KMS-11 (cell line): ENCODE measurements around the gene PFKFB2.

Experiments used
- H2AFZ ChIP-seq: fragments of 200-600 bp; sonication (generic); 2 replicates; pipeline ENCODE4 v1.6.1; 2016; ENCODE audit warnings: antibody characterized with exemption, mixed run types, low read depth
- H3K27ac ChIP-seq: fragments of 200-600 bp; sonication (generic); 2 replicates; pipeline ENCODE4 v1.6.1; 2016; ENCODE audit warnings: mild to moderate bottlenecking, mixed run types
- H3K27me3 ChIP-seq: fragments of 200-600 bp; sonication (generic); 2 replicates; pipeline ENCODE4 v1.6.1; 2017; ENCODE audit warnings: mild to moderate bottlenecking, low read depth, mixed run types, moderate library complexity; ENCODE audit not compliant: insufficient read depth
- H3K36me3 ChIP-seq: fragments of 200-600 bp; sonication (generic); 2 replicates; pipeline ENCODE4 v1.6.1; 2017; ENCODE audit warnings: mild to moderate bottlenecking, mixed run types; ENCODE audit not compliant: insufficient read depth
- H3K4me1 ChIP-seq: fragments of 200-600 bp; sonication (generic); 2 replicates; pipeline ENCODE4 v1.6.1; 2016; ENCODE audit warnings: mild to moderate bottlenecking, low read depth, mixed run types; ENCODE audit not compliant: poor library complexity, severe bottlenecking
- H3K4me2 ChIP-seq: fragments of 200-600 bp; sonication (generic); 2 replicates; pipeline ENCODE4 v1.7.0; 2016; ENCODE audit warnings: mild to moderate bottlenecking, mixed run types
- H3K4me3 ChIP-seq: fragments of 200-600 bp; sonication (generic); IDR thresholded peaks from 2 replicates; pipeline ENCODE4 v1.6.1; 2017; ENCODE audit warnings: low read depth, low read length, mixed read lengths; ENCODE audit not compliant: insufficient read depth
- H3K79me2 ChIP-seq: fragments of 200-600 bp; sonication (generic); 2 replicates; pipeline ENCODE4 v1.6.1; 2016; ENCODE audit warnings: low read depth, mixed run types; ENCODE audit not compliant: insufficient read depth
- H3K9ac ChIP-seq: fragments of 200-600 bp; sonication (generic); 2 replicates; pipeline ENCODE4 v1.6.1; 2016; ENCODE audit warnings: mild to moderate bottlenecking, mixed run types
- H4K20me1 ChIP-seq: fragments of 200-600 bp; sonication (generic); 2 replicates; pipeline ENCODE4 v1.6.1; 2016; ENCODE audit warnings: mild to moderate bottlenecking, mixed run types; ENCODE audit not compliant: insufficient read depth
- CTCF ChIP-seq: fragments of 200-600 bp; sonication (generic); conservative IDR thresholded peaks from 2 replicates; pipeline ENCODE4 v1.6.1; 2017; ENCODE audit warnings: low read depth, mild to moderate bottlenecking, antibody characterized with exemption, low read length, moderate library complexity, mixed read lengths

PFKFB2 gene

GRCh38 chr1:207007352-207008033, 45.6 kb upstream of the PFKFB2 start:
- H3K4me3 ChIP-seq, result no peak overlapping the region
- H3K27ac ChIP-seq, result no peak overlapping the region
- H3K4me1 ChIP-seq, result no peaks in the 10 kb centered on the region

DNA sequence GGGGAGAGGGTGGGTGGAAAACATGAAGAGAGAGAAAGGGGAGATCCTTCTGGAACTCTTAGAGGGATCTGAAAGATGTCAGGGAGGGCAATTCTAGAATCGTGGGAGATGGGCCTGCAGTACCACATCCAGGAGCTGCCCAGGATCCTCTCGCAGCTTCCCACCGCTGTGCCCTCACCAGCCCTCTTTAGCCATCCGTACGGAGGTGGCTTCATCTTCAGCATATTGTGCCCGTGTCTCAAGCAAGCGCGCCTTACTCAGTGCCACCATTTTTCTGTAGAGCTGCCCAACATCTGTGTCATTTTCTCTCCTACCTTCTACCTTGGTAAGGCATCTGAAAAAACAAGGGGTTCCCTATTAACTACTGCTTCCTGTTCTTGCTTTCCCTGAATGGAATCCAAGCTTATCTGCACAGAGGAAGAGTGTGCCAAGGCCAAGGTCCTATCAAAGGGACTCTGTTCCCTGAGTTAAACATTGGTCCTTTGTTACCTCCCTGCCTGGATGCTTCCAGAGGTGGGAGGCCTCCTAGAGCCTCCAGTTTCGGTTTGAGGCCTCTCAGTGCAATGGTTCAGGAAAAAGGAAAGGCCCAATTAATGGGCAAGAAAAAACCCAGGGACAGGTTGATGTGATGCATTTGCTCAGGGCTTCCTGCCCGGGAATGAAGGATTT, 43.8 kb upstream of the PFKFB2 start:
- Histone ChIP-seq H4K20me1 (no peaks in the 10 kb centered on the region), H3K9ac (no peak overlapping the region), H3K4me3 (no peak overlapping the region), H3K79me2 (no peaks in the 10 kb centered on the region), H3K4me2 (no peak overlapping the region), H2AFZ (no peak overlapping the region), H3K27me3 (no peaks in the 10 kb centered on the region), H3K27ac (no peak overlapping the region), H3K36me3 (no peaks in the 10 kb centered on the region), H3K4me1 (no peaks in the 10 kb centered on the region)
- no peak for TF ChIP-seq CTCF

More at GRCh38 chr1:207007352-207008033, 45.6 kb upstream of the PFKFB2 start:
- Histone ChIP-seq H3K27me3 (no peaks in the 10 kb centered on the region), H4K20me1 (no peaks in the 10 kb centered on the region), H3K79me2 (no peaks in the 10 kb centered on the region), H2AFZ (no peak overlapping the region), H3K9ac (no peak overlapping the region), H3K36me3 (no peaks in the 10 kb centered on the region), H3K4me2 (no peak overlapping the region)
- no peak for TF ChIP-seq CTCF

DNA sequence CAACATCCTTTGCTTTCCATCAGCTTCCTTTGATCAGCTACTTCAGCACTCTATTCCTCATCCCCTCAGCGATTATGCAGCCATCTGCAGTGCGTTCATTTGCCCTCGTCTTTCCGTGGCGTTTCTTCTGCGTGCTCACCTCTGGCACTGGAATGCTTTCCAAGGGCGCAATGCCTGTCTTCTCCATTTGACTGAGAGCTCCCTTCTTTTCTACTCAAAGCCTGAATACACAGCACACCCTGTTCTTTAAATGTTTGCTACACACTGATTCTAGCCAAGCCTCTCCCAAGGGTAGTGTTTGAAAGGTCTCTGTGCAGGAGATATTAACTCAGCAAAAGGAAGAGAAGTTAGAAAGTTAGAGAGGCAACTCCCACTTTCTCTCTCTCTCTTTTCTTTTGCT, 43.1 kb upstream of the PFKFB2 start:
- TF ChIP-seq CTCF, result no peak
- no peaks in the 10 kb centered on the region for H4K20me1 ChIP-seq
- no peaks in the 10 kb centered on the region for H3K36me3 ChIP-seq
- H3K79me2 ChIP-seq, result no peaks in the 10 kb centered on the region
- H3K4me1 ChIP-seq, result no peaks in the 10 kb centered on the region
- no peak overlapping the region for H3K4me3 ChIP-seq
- no peak overlapping the region for H2AFZ ChIP-seq
- H3K27ac ChIP-seq, result no peak overlapping the region
- no peak overlapping the region for H3K4me2 ChIP-seq
- no peaks in the 10 kb centered on the region for H3K27me3 ChIP-seq
- H3K9ac ChIP-seq, result no peak overlapping the region

DNA sequence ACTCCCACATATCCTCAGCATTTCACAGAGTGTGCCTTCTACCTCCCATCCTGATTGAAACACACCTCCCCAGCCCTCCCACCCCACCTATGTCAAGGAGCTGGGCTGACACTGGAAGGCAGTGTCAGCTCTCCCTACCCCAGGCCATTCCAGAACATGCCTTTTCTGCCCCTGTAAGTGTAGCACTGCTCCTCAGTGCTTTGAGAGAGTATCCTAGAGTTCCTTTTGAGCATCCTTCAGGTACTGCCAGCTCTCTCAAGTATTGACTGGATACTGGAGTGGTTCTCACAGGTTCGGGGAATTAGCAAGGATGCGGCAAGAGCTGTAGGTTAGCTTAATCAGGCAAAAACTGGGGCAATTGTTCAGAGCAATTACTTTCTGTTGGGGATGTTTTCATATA, 42.3 kb upstream of the PFKFB2 start:
- no peaks in the 10 kb centered on the region for H3K36me3 ChIP-seq
- no peaks in the 10 kb centered on the region for H4K20me1 ChIP-seq
- H3K27ac ChIP-seq, result no peak overlapping the region
- H3K4me3 ChIP-seq, result no peak overlapping the region
- H3K9ac ChIP-seq, result no peak overlapping the region
- no peaks in the 10 kb centered on the region for H3K27me3 ChIP-seq
- TF ChIP-seq CTCF, result no peak
- H3K4me1 ChIP-seq, result no peaks in the 10 kb centered on the region
- H3K79me2 ChIP-seq, result no peaks in the 10 kb centered on the region
- no peak overlapping the region for H3K4me2 ChIP-seq
- H2AFZ ChIP-seq, result no peak overlapping the region
